ENCODE results near the gene PATJ.
"Not testable (repeated sequence)": the region's sequence is repeated elsewhere in the genome, so short reads cannot be mapped to it uniquely, and the experiment has no call there.

Gene PATJ, protein sequence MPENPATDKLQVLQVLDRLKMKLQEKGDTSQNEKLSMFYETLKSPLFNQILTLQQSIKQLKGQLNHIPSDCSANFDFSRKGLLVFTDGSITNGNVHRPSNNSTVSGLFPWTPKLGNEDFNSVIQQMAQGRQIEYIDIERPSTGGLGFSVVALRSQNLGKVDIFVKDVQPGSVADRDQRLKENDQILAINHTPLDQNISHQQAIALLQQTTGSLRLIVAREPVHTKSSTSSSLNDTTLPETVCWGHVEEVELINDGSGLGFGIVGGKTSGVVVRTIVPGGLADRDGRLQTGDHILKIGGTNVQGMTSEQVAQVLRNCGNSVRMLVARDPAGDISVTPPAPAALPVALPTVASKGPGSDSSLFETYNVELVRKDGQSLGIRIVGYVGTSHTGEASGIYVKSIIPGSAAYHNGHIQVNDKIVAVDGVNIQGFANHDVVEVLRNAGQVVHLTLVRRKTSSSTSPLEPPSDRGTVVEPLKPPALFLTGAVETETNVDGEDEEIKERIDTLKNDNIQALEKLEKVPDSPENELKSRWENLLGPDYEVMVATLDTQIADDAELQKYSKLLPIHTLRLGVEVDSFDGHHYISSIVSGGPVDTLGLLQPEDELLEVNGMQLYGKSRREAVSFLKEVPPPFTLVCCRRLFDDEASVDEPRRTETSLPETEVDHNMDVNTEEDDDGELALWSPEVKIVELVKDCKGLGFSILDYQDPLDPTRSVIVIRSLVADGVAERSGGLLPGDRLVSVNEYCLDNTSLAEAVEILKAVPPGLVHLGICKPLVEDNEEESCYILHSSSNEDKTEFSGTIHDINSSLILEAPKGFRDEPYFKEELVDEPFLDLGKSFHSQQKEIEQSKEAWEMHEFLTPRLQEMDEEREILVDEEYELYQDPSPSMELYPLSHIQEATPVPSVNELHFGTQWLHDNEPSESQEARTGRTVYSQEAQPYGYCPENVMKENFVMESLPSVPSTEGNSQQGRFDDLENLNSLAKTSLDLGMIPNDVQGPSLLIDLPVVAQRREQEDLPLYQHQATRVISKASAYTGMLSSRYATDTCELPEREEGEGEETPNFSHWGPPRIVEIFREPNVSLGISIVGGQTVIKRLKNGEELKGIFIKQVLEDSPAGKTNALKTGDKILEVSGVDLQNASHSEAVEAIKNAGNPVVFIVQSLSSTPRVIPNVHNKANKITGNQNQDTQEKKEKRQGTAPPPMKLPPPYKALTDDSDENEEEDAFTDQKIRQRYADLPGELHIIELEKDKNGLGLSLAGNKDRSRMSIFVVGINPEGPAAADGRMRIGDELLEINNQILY (N-terminal part only)

DNA sequence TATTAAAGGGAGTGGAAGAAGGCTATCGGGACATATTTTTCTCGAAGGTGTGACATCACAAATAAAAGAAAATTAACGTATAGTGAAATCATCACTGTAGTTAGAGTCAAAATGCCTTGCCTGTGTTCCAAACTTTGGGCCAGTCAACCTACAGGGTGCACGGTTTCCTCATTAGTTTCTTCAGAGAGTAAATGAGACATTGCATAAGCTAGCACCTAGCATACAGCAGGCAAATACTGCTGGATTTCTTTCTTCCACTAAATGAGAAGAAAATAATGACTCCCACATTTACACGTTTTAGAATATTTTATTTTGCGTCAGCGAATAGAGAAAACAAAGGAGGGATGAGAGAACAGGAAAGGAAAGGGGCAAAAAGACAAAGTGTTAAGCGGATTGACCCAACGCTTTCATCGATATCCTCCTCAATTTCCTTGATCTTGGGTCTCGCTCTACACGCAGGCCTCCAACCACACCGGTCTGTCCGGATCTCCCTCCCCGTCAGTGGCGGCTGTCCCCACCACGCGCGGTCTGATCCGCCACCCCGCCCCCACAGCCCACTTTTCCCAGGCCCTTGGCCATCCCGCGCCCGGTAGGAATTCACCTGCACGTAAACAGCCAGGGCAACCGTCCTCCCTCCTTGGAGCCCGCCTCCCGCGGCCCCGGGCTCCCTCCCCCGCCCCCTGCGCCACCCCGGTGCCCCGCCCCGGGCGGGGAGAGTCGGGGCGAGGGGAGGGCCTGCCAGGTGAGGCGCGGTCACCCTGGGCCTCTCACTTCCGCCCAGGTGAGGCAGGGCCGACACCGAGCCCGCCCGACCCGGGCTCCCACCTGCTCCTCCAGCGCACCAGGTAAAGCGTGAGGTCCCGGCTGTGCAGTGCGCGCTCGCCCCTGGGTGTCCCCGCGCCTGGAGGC, at the start of gene PATJ:
TSS of gene PATJ (plus strand) at position 770 of the 909 bp plus-strand sequence. CDS start 20,413 bp downstream, outside the sequence.
- DNase-seq, result peak; percentile 64 to 75

- no peak for DNase-seq
Observed at GRCh38 chr1:61699911-61700851, 42.1 kb upstream of the PATJ start.

DNA sequence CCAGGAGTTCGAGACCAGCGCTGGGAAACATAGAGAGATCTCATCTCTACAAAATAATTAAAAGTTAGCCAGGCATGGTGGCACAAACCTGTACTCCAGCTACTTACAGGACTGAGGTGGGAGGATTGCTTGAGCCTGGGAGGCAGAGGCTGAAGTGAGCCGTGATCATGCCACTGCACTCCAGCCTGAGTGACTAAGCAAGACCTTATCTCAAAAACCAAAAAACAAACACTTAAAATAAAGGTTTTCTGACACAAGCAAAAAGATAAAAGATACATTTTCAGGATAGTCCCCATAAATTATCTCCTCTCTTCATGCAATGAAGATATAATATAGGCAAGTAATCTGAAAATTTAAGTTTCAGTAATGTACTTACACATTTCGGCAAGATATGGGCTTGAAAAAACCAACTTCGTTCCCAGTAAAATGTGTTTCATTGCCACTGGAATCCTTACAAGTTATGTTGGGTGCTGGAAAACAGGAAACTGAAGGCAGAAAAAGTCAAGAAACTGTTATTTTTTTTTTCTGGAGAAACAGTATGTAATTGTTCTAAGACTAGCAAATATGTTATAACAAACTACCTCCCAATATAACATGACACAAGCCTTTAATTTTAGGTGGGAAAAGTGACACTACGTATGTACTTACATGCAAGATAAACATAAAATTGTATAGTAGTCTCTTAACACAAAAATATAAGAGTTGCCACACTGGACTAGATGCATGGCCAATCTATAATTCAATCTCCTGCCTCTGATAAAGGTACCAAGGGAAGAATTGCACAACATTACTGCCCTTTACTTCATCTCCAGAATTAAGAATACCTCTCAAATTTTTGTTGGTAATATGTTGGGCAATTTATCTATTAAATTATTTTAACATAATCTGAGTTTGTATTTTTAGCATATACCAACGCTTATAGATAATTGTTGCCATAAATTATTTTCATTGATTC, 33.0 kb upstream of the PATJ start:
- DNase-seq, result no peak

- DNase-seq, result no peak
Observed at GRCh38 chr1:61709908-61710289, 32.4 kb upstream of the PATJ start.

DNA sequence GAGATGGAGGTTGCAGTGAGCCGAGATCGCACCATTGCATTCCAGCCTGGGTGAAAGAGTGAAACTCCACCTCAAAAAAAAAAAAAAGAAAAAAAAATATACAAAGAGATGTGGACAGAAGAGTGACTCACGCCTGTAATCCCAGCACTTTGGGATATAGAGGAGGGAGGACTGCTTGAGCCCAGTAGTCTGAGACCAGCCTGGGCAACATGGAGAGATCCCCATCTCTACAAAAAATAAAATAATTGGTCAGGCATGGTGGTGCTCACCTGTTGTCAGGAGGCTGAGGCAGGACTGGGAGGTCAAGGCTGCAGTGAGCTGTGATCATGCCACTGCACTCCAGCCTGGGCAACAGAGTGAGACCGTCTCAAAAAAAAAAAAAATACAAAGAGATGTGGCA, 31.0 kb upstream of the PATJ start:
- DNase-seq, result not testable (repeated sequence)

- DNase-seq, result no peak
Observed at GRCh38 chr1:61711969-61712368, 30.3 kb upstream of the PATJ start.

GRCh38 chr1:61718996-61719663, 23.1 kb upstream of the PATJ start:
- DNase-seq, result not testable (repeated sequence)

DNA sequence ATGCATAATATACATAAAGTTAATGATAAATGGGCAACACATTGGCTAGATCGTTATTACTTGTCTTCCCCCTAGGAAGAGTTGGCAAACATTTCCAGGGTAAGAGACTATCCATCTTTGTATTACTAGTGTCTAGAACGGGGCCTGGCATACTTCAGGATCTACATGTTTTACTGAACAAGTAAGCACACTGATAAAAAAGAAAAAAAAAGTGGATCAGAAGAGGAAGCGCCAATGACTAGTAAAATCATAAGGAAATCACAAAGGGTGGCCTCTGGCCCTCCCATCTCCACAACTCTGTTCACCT, 17.8 kb upstream of the PATJ start:
- DNase-seq, result no peak

DNA sequence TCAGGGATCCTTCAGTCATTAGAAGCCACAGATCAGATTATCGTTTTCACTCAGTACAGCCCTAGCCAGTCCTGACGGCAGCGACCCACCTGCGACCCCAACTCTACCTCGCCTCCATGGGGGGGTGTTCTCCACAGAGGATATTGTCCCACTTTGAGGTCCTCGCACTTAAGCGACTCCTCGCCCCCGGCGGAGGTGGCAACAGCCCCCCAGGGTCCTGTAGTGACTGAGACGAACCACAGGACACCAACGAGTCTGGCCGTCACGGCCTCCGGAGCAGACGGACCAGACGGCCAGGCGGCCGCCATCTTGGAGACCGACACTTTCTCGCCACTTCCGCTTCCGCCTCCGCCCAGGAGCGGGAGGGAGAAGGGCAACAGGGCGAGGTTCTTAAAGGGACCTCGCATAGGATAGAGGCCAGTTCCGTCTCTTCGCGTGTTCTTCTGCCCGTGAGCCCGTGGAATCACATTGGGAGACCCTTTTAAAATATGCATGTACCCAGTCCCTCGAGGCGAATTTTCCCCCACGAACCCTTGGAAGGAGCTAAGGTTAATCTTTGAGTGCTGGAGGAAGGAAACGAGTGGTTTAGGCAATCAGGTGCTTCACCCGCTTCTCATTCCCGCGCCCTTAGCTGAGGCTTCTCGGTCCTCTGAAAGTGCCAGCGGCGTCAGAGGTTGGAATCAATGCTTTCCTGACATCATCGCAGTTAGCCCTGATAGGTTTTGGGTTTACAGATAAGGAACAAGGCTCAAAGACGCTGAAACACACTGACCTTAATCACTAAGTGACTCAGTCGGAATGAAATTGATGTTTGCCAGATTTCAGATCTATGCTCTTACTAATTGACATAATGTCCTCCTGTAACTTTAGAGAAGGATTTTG, 17.2 kb upstream of the PATJ start, which contains the start of gene TM2D1:
TSS of gene TM2D1 (minus strand) at position 329 of the 882 bp plus-strand sequence. CDS start at position 308, 21 bp downstream.
- peak; percentile 86 to 88 for DNase-seq

GRCh38 chr1:61727544-61727943, 14.7 kb upstream of the PATJ start:
- DNase-seq, result no peak

DNA sequence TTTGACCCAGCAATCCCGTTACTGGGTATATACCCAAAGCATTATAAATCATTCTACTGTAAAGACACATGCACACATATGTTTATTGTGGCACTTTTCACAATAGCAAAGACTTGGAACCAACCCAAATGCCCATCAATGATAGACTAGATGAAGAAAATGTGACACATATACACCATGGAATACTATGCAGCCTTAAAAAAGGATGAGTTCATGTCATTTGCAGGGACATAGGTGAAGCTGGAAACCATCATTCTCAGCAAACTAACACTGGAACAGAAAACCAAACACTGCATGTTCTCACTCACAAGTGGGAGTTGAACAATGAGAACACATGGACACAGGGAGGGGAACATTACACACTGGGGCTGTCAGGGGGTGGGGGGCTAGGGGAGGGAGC, 11.6 kb upstream of the PATJ start:
- not testable (repeated sequence) for DNase-seq

- no peak for DNase-seq
Observed at GRCh38 chr1:61732726-61733125, 9.6 kb upstream of the PATJ start.

DNA sequence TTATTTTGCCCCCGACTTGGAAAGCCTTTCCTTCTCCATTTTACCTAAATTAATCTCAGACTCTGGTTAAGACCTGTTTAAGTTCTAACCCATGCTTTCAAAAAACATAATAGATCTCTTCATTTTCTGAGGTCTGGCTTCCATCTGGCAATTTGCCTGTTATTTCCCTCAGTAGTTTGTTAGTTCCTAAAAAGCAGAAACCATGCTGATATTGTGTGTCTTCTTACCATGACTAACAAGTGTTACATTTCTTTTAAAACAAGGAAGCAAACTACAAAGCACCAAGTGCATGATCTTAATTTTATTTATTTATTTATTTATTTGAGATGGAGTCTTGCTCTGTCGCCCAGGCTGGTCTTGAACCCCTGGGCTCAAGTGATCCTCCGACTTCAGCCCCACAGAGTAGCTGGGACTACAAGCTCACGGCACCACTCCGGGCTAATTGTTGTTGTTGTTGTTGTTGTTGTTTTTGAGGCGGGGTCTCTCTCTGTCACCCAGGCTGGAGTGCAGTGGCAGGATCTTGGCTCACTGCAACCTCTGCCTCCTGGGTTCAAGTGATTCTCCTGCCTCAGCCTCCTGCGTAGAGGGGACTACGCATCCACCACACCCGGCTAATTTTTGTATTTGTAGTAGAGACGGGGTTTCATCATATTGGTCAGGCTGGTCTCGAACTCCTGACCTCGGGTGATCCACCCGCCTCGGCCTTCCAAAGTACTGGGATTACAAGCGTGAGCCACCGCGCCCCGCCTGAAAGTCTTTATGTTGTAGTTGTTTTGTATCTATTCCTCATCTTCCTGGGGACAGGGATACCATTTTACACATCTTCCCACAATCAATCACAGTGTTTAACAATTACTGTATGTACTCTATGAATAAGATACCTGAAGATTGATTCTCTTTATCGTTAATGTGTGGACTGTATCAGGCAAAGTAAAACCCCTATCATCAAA, 1.3 kb upstream of the PATJ start:
- no peak for DNase-seq

DNA sequence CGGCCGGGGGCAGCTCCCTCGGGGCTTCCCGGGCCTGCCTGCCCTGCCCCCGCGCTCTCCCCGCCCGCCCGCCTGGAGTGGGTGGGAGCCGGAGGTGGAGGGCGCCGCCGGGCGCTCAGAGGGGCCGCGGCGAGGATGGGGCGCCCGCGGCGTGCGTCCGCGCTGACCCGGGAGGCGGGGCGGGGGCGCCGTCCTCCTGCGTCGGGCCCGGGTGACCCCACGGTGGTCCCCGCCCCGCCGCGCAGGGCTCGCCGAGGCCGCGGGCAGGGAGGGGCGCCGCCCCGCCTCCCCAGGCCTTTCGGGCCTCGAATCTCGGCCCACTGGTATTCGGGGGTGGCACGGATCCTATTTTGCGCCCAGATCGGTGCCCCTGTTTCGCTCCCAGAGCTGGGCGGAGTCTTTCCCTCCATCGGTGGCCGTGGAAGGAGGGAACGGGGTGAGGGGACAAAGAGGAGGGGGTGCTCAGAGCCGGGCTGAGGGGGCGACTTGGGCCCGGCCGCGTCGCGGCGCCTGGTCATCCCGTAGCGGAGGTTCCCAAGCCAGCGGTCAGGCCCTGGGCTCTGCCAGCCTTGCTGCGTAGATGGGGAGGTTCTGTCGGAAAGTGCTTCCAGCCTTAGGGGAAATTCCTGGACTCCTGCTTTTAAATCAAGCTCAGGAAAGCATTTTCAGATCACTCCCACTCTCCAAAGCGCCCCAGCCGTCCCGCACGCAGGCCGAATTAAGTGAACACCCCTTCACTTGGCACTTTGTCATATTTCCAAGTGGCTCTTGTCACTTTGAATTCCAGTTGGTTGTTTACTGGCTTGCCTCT, 545 bp downstream of the PATJ start:
- DNase-seq, result peak in 1 of 2 donors; percentile 2

GRCh38 chr1:61743431-61743705, 1.1 kb downstream of the PATJ start:
- DNase-seq, result no peak
